ENCODE data around the gene SNX19. TPM values are rescaled to one million over a fixed set of nuclear protein-coding genes. Genes with fewer than 3 reads are reported as not detected.

SNX19 gene
- total RNA-seq, 1 donor from 2014 or later, result 45.6 TPM

GRCh38 chr11:130907229-130907628 is 9.1 kb downstream of the SNX19 start:
- Histone ChIP-seq H3K27me3 (ENCODE audit: insufficient read depth, low read length) (no peaks in the 10 kb centered on the region), H4K20me1 (ENCODE audit: insufficient read depth, low read length) (no peaks in the 10 kb centered on the region), H3K9ac (ENCODE audit: low read length) (no peak overlapping the region), H3K79me2 (ENCODE audit: insufficient read depth, low read length) (peaks cover 21% of the 10 kb centered on the region), H3K27ac (ENCODE audit: low read depth, low read length) (no peak overlapping the region), H3K4me1 (ENCODE audit: insufficient read depth, low read length) (peaks cover 24% of the 10 kb centered on the region), H3K36me3 (ENCODE audit: insufficient read depth, low read length) (peaks cover 57% of the 10 kb centered on the region), H3K4me3 (ENCODE audit: insufficient read depth, low read depth, low read length) (no peak overlapping the region), H3K9me3 (ENCODE audit: insufficient read depth, low read depth, low read length) (no peaks in the 10 kb centered on the region), H2AFZ (ENCODE audit: low read depth, low read length) (no peak overlapping the region), H3K4me2 (ENCODE audit: low read length) (no peak overlapping the region)
- Mint-ChIP-seq H3K9me3 (ENCODE audit: unreplicated experiment) (peaks cover 1% of the 10 kb centered on the region), H3K4me1 (ENCODE audit: low read depth, unreplicated experiment) (peaks cover 27% of the 10 kb centered on the region), H3K4me3 (ENCODE audit: unreplicated experiment) (no peak overlapping the region), H3K27me3 (ENCODE audit: low read depth, unreplicated experiment) (no peaks in the 10 kb centered on the region), H3K36me3 (ENCODE audit: low read depth, unreplicated experiment) (peaks cover 23% of the 10 kb centered on the region), H3K27ac (ENCODE audit: unreplicated experiment) (no peak overlapping the region)
- TF ChIP-seq EZH2 (IDR thresholded peaks at IDR 0.05; ENCODE audit: insufficient read depth, low read length), result no peak
- TF ChIP-seq CTCF (IDR thresholded peaks at IDR 0.05; ENCODE audit: insufficient read depth, low read depth, low read length), result no peak
- FAIRE-seq (no peak), DNase-seq (ENCODE audit: low read depth) (no peak)

- Histone ChIP-seq H3K36me3 (ENCODE audit: insufficient read depth, low read length) (peaks cover 62% of the 10 kb centered on the region), H2AFZ (ENCODE audit: low read depth, low read length) (no peak overlapping the region), H3K4me2 (ENCODE audit: low read length) (no peak overlapping the region), H3K27me3 (ENCODE audit: insufficient read depth, low read length) (no peaks in the 10 kb centered on the region), H3K27ac (ENCODE audit: low read depth, low read length) (no peak overlapping the region), H3K9me3 (ENCODE audit: insufficient read depth, low read depth, low read length) (no peaks in the 10 kb centered on the region), H3K9ac (ENCODE audit: low read length) (no peak overlapping the region), H3K4me3 (ENCODE audit: insufficient read depth, low read depth, low read length) (no peak overlapping the region), H4K20me1 (ENCODE audit: insufficient read depth, low read length) (no peaks in the 10 kb centered on the region), H3K79me2 (ENCODE audit: insufficient read depth, low read length) (peaks cover 19% of the 10 kb centered on the region), H3K4me1 (ENCODE audit: insufficient read depth, low read length) (peaks cover 24% of the 10 kb centered on the region)
- TF ChIP-seq EZH2 (IDR thresholded peaks at IDR 0.05; ENCODE audit: insufficient read depth, low read length) (no peak), CTCF (IDR thresholded peaks at IDR 0.05; ENCODE audit: insufficient read depth, low read depth, low read length) (no peak)
- Mint-ChIP-seq H3K9me3 (ENCODE audit: unreplicated experiment) (peaks cover 1% of the 10 kb centered on the region), H3K27me3 (ENCODE audit: low read depth, unreplicated experiment) (no peaks in the 10 kb centered on the region), H3K4me3 (ENCODE audit: unreplicated experiment) (no peak overlapping the region), H3K36me3 (ENCODE audit: low read depth, unreplicated experiment) (peaks cover 22% of the 10 kb centered on the region), H3K27ac (ENCODE audit: unreplicated experiment) (no peak overlapping the region), H3K4me1 (ENCODE audit: low read depth, unreplicated experiment) (peaks cover 27% of the 10 kb centered on the region)
- DNase-seq (ENCODE audit: low read depth) (no peak), FAIRE-seq (no peak)
Observed at GRCh38 chr11:130906616-130907015, 9.7 kb downstream of the SNX19 start.

- Mint-ChIP-seq H3K36me3 (ENCODE audit: low read depth, unreplicated experiment) (peaks cover 23% of the 10 kb centered on the region), H3K4me1 (ENCODE audit: low read depth, unreplicated experiment) (peaks cover 24% of the 10 kb centered on the region), H3K27me3 (ENCODE audit: low read depth, unreplicated experiment) (no peaks in the 10 kb centered on the region), H3K27ac (ENCODE audit: unreplicated experiment) (no peak overlapping the region), H3K9me3 (ENCODE audit: unreplicated experiment) (peaks cover 1% of the 10 kb centered on the region), H3K4me3 (ENCODE audit: unreplicated experiment) (no peak overlapping the region)
- Histone ChIP-seq H3K36me3 (ENCODE audit: insufficient read depth, low read length) (peaks cover 69% of the 10 kb centered on the region), H3K27ac (ENCODE audit: low read depth, low read length) (no peak overlapping the region), H4K20me1 (ENCODE audit: insufficient read depth, low read length) (no peaks in the 10 kb centered on the region), H3K79me2 (ENCODE audit: insufficient read depth, low read length) (peaks cover 19% of the 10 kb centered on the region), H3K4me3 (ENCODE audit: insufficient read depth, low read depth, low read length) (no peak overlapping the region), H3K27me3 (ENCODE audit: insufficient read depth, low read length) (no peaks in the 10 kb centered on the region), H3K9me3 (ENCODE audit: insufficient read depth, low read depth, low read length) (no peaks in the 10 kb centered on the region), H2AFZ (ENCODE audit: low read depth, low read length) (no peak overlapping the region), H3K4me1 (ENCODE audit: insufficient read depth, low read length) (peaks cover 24% of the 10 kb centered on the region), H3K4me2 (ENCODE audit: low read length) (no peak overlapping the region), H3K9ac (ENCODE audit: low read length) (no peak overlapping the region)
- TF ChIP-seq CTCF (IDR thresholded peaks at IDR 0.05; ENCODE audit: insufficient read depth, low read depth, low read length) (no peak), EZH2 (IDR thresholded peaks at IDR 0.05; ENCODE audit: insufficient read depth, low read length) (no peak)
- DNase-seq (ENCODE audit: low read depth) (no peak), FAIRE-seq (no peak)
Observed at GRCh38 chr11:130905512-130905911, 10.8 kb downstream of the SNX19 start.

Measured in astrocyte (in vitro differentiated cells and primary cell).